Natural killer cell (primary cell): ENCODE measurements around the gene KCNK2. TPM values are rescaled to one million over a fixed set of nuclear protein-coding genes. Genes with fewer than 3 reads are reported as not detected.

Source experiments
- ATAC-seq, 3 donors: fragments of 150-1000 bp in 2 of 3; fragments of 200-7000 bp in 1 of 3; cut with Tn5 transposase; 1 replicate in 1 of 3; 2 replicates in 2 of 3; pipeline ENCODE4 v1.10.0; 2021; ENCODE audit warnings: mild to moderate bottlenecking in 2 of 3, moderate library complexity in 2 of 3
- DNase-seq, 2 donors: peaks; one replicate each; pipeline versions ENCODE4 v3.0.0 to v3.0.0-alpha.2; 2013 to 2021; ENCODE audit warnings: mixed read lengths in 1 of 2
- H3K27ac ChIP-seq: one replicate; pipeline ENCODE4 v1.5.1; 2013; ENCODE audit warnings: mild to moderate bottlenecking, low read length
- H3K27me3 ChIP-seq: one replicate; pipeline ENCODE4 v1.6.1; 2013; ENCODE audit warnings: low read length; ENCODE audit not compliant: control insufficient read depth, insufficient read depth
- H3K36me3 ChIP-seq: one replicate; pipeline ENCODE4 v1.6.1; 2013; ENCODE audit warnings: low read length; ENCODE audit not compliant: control insufficient read depth, insufficient read depth
- H3K4me1 ChIP-seq: one replicate; pipeline ENCODE4 v1.6.1; 2013; ENCODE audit warnings: low read length; ENCODE audit not compliant: control insufficient read depth, insufficient read depth
- H3K4me3 ChIP-seq: one replicate; pipeline ENCODE4 v1.5.1; 2013; ENCODE audit warnings: low read length
- H3K9me3 ChIP-seq: one replicate; pipeline ENCODE4 v1.6.1; 2013; ENCODE audit warnings: low read length; ENCODE audit not compliant: control insufficient read depth, insufficient read depth
- H3K27ac Mint-ChIP-seq, 2 donors: one replicate each; pipeline ENCODE4 v1.8.0; 2022; ENCODE audit warnings: mild to moderate bottlenecking in 2 of 2, mixed read lengths in 2 of 2, moderate library complexity in 1 of 2
- H3K27me3 Mint-ChIP-seq, 2 donors: one replicate each; pipeline ENCODE4 v1.8.0; 2022; ENCODE audit warnings: low read depth in 2 of 2, mixed read lengths in 2 of 2
- H3K36me3 Mint-ChIP-seq: one replicate; pipeline ENCODE4 v1.8.0; 2022; ENCODE audit warnings: mixed read lengths
- H3K4me1 Mint-ChIP-seq, 2 donors: one replicate each; pipeline ENCODE4 v1.8.0; 2022; ENCODE audit warnings: mixed read lengths in 2 of 2
- H3K4me3 Mint-ChIP-seq: one replicate; pipeline ENCODE4 v1.8.0; 2022; ENCODE audit warnings: mild to moderate bottlenecking, moderate library complexity, mixed read lengths
- H3K9me3 Mint-ChIP-seq, 2 donors: one replicate each; pipeline ENCODE4 v1.8.0; 2022; ENCODE audit warnings: mixed read lengths in 2 of 2
- WGBS: methylation state at CpG from one replicate; pipeline ENCODE4 v1.1.7; 2013; ENCODE audit warnings: missing lambda C conversion rate; ENCODE audit not compliant: insufficient coverage; 5-methylcytosine and 5-hydroxymethylcytosine counted together
- intact Hi-C: fragments of 100-400 bp; cut with micrococcal nuclease; formaldehyde crosslinking; loops from one replicate; pipeline ENCODE4 v1.14.2; 2022
- total RNA-seq, 4 donors: library from RNA; stranded (reverse); fragments of 120-200 nt in 1 of 4; gene quantifications; one replicate each; pipeline versions ENCODE4 v1.2.3 to v1.2.4, GENCODE V29; 2013 to 2022
- TF ChIP-seq, protein P1 (sequence below): fragments of 200-600 bp; IDR thresholded peaks from one replicate; pipeline ENCODE4 v1.8.0; 2022; ENCODE audit warnings: antibody characterized with exemption

KCNK2 gene
- total RNA-seq, 3 donors from 2014 or later (not counting 1 experiment from before 2014, with no cell fraction given), result not detected

DNA sequence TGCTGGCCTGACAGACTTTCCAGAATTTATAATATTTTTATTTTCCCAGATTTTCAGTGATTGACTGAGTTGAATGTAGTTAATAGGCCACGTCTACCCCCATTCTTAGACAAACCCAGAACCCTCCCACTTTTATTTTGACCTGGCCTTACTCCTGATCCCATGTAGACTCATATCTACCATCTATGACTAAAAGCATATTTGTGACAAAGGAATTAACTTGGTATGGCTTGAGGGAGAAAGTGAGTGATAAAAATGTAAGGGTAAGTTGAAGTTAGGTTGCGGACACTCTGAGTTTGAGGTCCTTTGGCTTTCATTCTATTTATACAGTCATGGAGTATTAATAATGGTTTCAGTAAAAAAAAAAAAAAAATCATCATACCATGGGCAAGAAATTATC is 168.4 kb downstream of the KCNK2 start:
- no peak overlapping the region for H3K27ac Mint-ChIP-seq
- DNase-seq, result no peak
- peaks cover 8 to 9% of the 10 kb centered on the region in 2 donors for H3K9me3 Mint-ChIP-seq
- Histone ChIP-seq H3K36me3 (no peaks in the 10 kb centered on the region), H3K27me3 (no peaks in the 10 kb centered on the region), H3K27ac (no peak overlapping the region), H3K4me1 (no peaks in the 10 kb centered on the region), H3K9me3 (no peaks in the 10 kb centered on the region), H3K4me3 (no peak overlapping the region)
- H3K4me1 Mint-ChIP-seq, result no peaks in the 10 kb centered on the region
- TF ChIP-seq, protein P1, sequence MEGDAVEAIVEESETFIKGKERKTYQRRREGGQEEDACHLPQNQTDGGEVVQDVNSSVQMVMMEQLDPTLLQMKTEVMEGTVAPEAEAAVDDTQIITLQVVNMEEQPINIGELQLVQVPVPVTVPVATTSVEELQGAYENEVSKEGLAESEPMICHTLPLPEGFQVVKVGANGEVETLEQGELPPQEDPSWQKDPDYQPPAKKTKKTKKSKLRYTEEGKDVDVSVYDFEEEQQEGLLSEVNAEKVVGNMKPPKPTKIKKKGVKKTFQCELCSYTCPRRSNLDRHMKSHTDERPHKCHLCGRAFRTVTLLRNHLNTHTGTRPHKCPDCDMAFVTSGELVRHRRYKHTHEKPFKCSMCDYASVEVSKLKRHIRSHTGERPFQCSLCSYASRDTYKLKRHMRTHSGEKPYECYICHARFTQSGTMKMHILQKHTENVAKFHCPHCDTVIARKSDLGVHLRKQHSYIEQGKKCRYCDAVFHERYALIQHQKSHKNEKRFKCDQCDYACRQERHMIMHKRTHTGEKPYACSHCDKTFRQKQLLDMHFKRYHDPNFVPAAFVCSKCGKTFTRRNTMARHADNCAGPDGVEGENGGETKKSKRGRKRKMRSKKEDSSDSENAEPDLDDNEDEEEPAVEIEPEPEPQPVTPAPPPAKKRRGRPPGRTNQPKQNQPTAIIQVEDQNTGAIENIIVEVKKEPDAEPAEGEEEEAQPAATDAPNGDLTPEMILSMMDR, result no peak
- WGBS, result 100% methylated on average over 1 of the region's 2 CpGs
- no peak for ATAC-seq
- H3K36me3 Mint-ChIP-seq, result no peaks in the 10 kb centered on the region
- intact Hi-C loops, result no loop called here
- H3K4me3 Mint-ChIP-seq, result no peak overlapping the region
- no peaks in the 10 kb centered on the region for H3K27me3 Mint-ChIP-seq

DNA sequence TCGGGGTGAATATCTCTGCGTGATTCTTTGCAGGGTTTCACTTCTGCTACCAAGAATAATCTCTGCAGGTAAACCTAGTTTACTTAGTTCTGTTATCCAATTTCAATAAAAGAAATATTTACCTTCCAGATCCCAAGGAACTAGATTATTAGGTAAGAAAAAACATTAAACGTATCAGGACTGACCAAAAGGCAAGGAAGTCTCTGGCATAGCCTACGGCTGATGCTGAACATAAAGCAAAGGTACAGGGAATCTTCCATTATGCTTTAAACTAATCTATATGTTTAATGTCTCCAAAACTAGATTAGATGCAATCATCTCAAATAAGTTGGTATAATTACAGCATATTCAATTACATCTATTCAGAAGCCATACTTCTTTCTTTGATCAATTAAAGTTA is 168.9 kb downstream of the KCNK2 start:
- Mint-ChIP-seq H3K36me3 (no peaks in the 10 kb centered on the region), H3K27me3 (no peaks in the 10 kb centered on the region), H3K27ac (no peak overlapping the region), H3K4me3 (no peak overlapping the region), H3K4me1 (no peaks in the 10 kb centered on the region), H3K9me3 (peaks cover 8 to 9% of the 10 kb centered on the region in 2 donors)
- WGBS, result 96% methylated on average over 3 of the region's 4 CpGs
- Histone ChIP-seq H3K27me3 (no peaks in the 10 kb centered on the region), H3K36me3 (no peaks in the 10 kb centered on the region), H3K4me3 (no peak overlapping the region), H3K9me3 (no peaks in the 10 kb centered on the region), H3K4me1 (no peaks in the 10 kb centered on the region), H3K27ac (no peak overlapping the region)
- ATAC-seq (no peak), DNase-seq (no peak)
- intact Hi-C loops, result no loop called here
- TF ChIP-seq, protein P1, result no peak

DNA sequence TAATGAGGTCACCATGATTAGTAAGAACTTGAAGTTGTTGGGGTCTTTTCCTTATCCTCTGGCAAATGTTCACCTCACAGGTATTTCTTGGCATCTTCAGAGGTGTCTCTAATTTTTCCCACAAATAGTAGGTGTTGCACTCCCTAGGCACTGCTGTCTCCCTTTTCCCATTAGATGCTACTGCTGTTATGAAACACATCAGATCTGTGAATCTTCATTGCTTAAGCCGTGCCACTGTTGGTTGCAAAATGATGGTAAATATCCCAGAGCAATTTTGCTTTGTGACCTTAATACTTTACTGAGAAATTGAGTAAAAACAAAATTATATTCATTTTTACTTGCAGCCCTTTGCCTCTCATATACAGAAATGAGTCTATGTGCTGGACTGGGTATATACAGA is 169.6 kb downstream of the KCNK2 start:
- no CpG with 5 or more reads among the region's 1 CpG for WGBS
- H3K27ac Mint-ChIP-seq, result no peak overlapping the region
- TF ChIP-seq, protein P1, result no peak
- no peaks in the 10 kb centered on the region for H3K36me3 Mint-ChIP-seq
- peaks cover 8 to 11% of the 10 kb centered on the region in 2 donors for H3K9me3 Mint-ChIP-seq
- H3K4me3 Mint-ChIP-seq, result no peak overlapping the region
- no peaks in the 10 kb centered on the region for H3K4me1 ChIP-seq
- H3K36me3 ChIP-seq, result no peaks in the 10 kb centered on the region
- no peaks in the 10 kb centered on the region for H3K27me3 ChIP-seq
- no peaks in the 10 kb centered on the region for H3K4me1 Mint-ChIP-seq
- ATAC-seq (no peak), DNase-seq (no peak)
- intact Hi-C loops, result no loop called here
- H3K9me3 ChIP-seq, result no peaks in the 10 kb centered on the region
- no peaks in the 10 kb centered on the region for H3K27me3 Mint-ChIP-seq
- no peak overlapping the region for H3K27ac ChIP-seq
- no peak overlapping the region for H3K4me3 ChIP-seq

DNA sequence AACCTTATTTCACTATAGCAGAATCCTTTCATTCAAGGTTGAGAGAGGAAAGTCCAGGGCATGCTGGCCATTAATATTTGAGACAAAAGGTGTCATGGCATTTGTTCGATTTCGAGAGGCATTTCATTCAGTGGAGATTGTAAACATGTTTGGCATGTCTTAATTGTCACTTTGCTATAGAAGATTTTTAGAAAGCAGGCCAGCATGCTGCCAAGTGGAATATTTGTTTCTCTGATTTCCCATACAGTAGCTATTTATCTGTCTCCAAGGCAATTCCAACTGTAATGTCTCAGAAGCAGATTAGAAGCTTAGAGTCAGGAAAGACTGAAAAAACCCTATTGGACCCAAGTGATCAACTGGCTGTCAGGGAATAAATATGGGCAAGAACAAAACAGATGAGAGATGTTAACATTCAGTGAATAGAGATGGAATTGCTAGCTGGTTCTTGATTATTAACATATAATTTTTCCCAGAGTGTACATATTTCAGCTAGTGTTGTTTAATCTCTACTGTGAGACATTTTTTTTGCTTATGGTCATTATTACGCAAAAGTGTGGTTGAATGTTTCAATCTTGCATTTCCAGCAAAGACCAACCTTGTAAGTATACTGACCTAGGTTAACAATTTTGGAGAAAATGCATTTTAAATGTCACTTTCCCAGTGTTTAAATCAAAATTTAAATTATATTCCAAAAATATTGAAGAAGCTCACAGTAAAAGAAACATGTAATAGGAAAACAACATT is 174.6 kb downstream of the KCNK2 start:
- Histone ChIP-seq H3K4me1 (no peaks in the 10 kb centered on the region), H3K36me3 (no peaks in the 10 kb centered on the region), H3K4me3 (no peak overlapping the region), H3K27me3 (no peaks in the 10 kb centered on the region), H3K9me3 (no peaks in the 10 kb centered on the region), H3K27ac (no peak overlapping the region)
- Mint-ChIP-seq H3K4me3 (no peak overlapping the region), H3K27me3 (no peaks in the 10 kb centered on the region), H3K36me3 (no peaks in the 10 kb centered on the region), H3K4me1 (no peaks in the 10 kb centered on the region), H3K27ac (no peak overlapping the region), H3K9me3 (peaks cover 8 to 13% of the 10 kb centered on the region in 2 donors)
- 88% methylated on average over 2 of the region's 3 CpGs for WGBS
- TF ChIP-seq, protein P1, result no peak
- intact Hi-C loops, result no loop called here
- DNase-seq (no peak), ATAC-seq (no peak)
